OCI-LY1 (cell line): ENCODE results near the gene PIK3R5.

Experiments used
- CTCF ChIP-seq: fragments of 200-600 bp; sonication (generic), shearing (Covaris generic); IDR thresholded peaks from 2 replicates; pipeline ENCODE4 v1.5.1; 2017; ENCODE audit warnings: mild to moderate bottlenecking, antibody characterized with exemption, low read length, moderate library complexity, mixed read lengths
- EZH2 ChIP-seq: fragments of 200-600 bp; sonication (generic), shearing (Covaris generic); IDR thresholded peaks from 2 replicates; pipeline ENCODE4 v1.8.0; 2017; ENCODE audit warnings: borderline replicate concordance, mixed run types, mild to moderate bottlenecking, antibody characterized with exemption, low read length, moderate library complexity, mixed read lengths

GRCh38 chr17:8873801-8874715 lies 91.4 kb downstream of the PIK3R5 start:
- TF ChIP-seq CTCF (no peak), EZH2 (no peak)
